Astrocyte (in vitro differentiated cells and primary cell): ENCODE results near the gene METTL2B. TPM values are rescaled to one million over a fixed set of nuclear protein-coding genes. Genes with fewer than 3 reads are reported as not detected.
A peak's percentile ranks its signal among the peaks of the same experiment; 100 is the strongest.
"Not testable (repeated sequence)": the region's sequence is repeated elsewhere in the genome, so short reads cannot be mapped to it uniquely, and the experiment has no call there.

ENCODE experiments used
- DNase-seq: peaks from one replicate; pipeline ENCODE4 v3.0.0-alpha.2; 2010; ENCODE audit warnings: low read depth
- FAIRE-seq: peaks from 2 replicates; lab custom pipeline; 2011; peaks lifted over from hg19 to GRCh38; lab: Jason Lieb, UNC
- H2AFZ ChIP-seq: 2 replicates; pipeline ENCODE4 v1.6.0; 2012; ENCODE audit warnings: low read depth, low read length, inconsistent platforms
- H3K27ac ChIP-seq: 2 replicates; pipeline ENCODE4 v1.5.1; 2011; ENCODE audit warnings: low read depth, low read length, inconsistent platforms
- H3K27me3 ChIP-seq: 2 replicates; pipeline ENCODE4 v1.6.0; 2011; ENCODE audit warnings: low read length, inconsistent platforms; ENCODE audit not compliant: insufficient read depth
- H3K36me3 ChIP-seq: 2 replicates; pipeline ENCODE4 v1.5.1; 2011; ENCODE audit warnings: low read length, inconsistent platforms; ENCODE audit not compliant: insufficient read depth
- H3K4me1 ChIP-seq: 2 replicates; pipeline ENCODE4 v1.5.1; 2011; ENCODE audit warnings: low read length, inconsistent platforms; ENCODE audit not compliant: insufficient read depth
- H3K4me2 ChIP-seq: 2 replicates; pipeline ENCODE4 v1.6.0; 2012; ENCODE audit warnings: low read length, inconsistent platforms
- H3K4me3 ChIP-seq: 2 replicates; pipeline ENCODE4 v1.5.1; 2011; ENCODE audit warnings: low read depth, mild to moderate bottlenecking, low read length, inconsistent platforms; ENCODE audit not compliant: insufficient read depth
- H3K79me2 ChIP-seq: 2 replicates; pipeline ENCODE4 v1.6.0; 2012; ENCODE audit warnings: mild to moderate bottlenecking, low read length, inconsistent platforms; ENCODE audit not compliant: insufficient read depth
- H3K9ac ChIP-seq: 2 replicates; pipeline ENCODE4 v1.6.0; 2012; ENCODE audit warnings: mild to moderate bottlenecking, low read length, inconsistent platforms
- H3K9me3 ChIP-seq: 2 replicates; pipeline ENCODE4 v1.5.1; 2012; ENCODE audit warnings: low read depth, mild to moderate bottlenecking, low read length, inconsistent platforms; ENCODE audit not compliant: insufficient read depth
- H4K20me1 ChIP-seq: 2 replicates; pipeline ENCODE4 v1.6.0; 2012; ENCODE audit warnings: low read length, inconsistent platforms; ENCODE audit not compliant: insufficient read depth
- H3K27ac Mint-ChIP-seq: one replicate; pipeline ENCODE4 v1.8.0; 2021; ENCODE audit warnings: mild to moderate bottlenecking, mixed read lengths; ENCODE audit not compliant: unreplicated experiment
- H3K27me3 Mint-ChIP-seq: one replicate; pipeline ENCODE4 v1.8.0; 2021; ENCODE audit warnings: low read depth, mixed read lengths; ENCODE audit not compliant: unreplicated experiment
- H3K36me3 Mint-ChIP-seq: one replicate; pipeline ENCODE4 v1.8.0; 2021; ENCODE audit warnings: low read depth, mixed read lengths; ENCODE audit not compliant: unreplicated experiment
- H3K4me1 Mint-ChIP-seq: one replicate; pipeline ENCODE4 v1.8.0; 2021; ENCODE audit warnings: low read depth, mixed read lengths; ENCODE audit not compliant: unreplicated experiment
- H3K4me3 Mint-ChIP-seq: one replicate; pipeline ENCODE4 v1.8.0; 2021; ENCODE audit warnings: mild to moderate bottlenecking, moderate library complexity, mixed read lengths; ENCODE audit not compliant: unreplicated experiment
- H3K9me3 Mint-ChIP-seq: one replicate; pipeline ENCODE4 v1.8.0; 2021; ENCODE audit warnings: mild to moderate bottlenecking, mixed read lengths; ENCODE audit not compliant: unreplicated experiment
- total RNA-seq: library from RNA; stranded (reverse); gene quantifications from 2 replicates; pipeline ENCODE4 v1.2.1, GENCODE V29; 2021

METTL2B gene
- total RNA-seq, 1 donor from 2014 or later = 30.8 TPM

- FAIRE-seq, H3K79me2 ChIP-seq, H3K27ac ChIP-seq, H3K9me3 Mint-ChIP-seq, H3K4me1 ChIP-seq, H2AFZ ChIP-seq, H3K36me3 Mint-ChIP-seq, H3K4me3 ChIP-seq, H3K4me2 ChIP-seq, H3K4me3 Mint-ChIP-seq, H4K20me1 ChIP-seq, H3K36me3 ChIP-seq, H3K9me3 ChIP-seq, H3K4me1 Mint-ChIP-seq, DNase-seq, H3K9ac ChIP-seq, H3K27me3 Mint-ChIP-seq, H3K27me3 ChIP-seq: not testable (repeated sequence)
- peak overlapping the region; percentile 12 for H3K27ac Mint-ChIP-seq
Measured at GRCh38 chr7:128506819-128507218, 30.3 kb downstream of the METTL2B start.

GRCh38 chr7:128507321-128507993, 30.9 kb downstream of the METTL2B start:
- H3K27ac Mint-ChIP-seq, H3K36me3 Mint-ChIP-seq, H3K9me3 Mint-ChIP-seq, H3K27me3 Mint-ChIP-seq, FAIRE-seq, H2AFZ ChIP-seq, H3K4me1 ChIP-seq, H3K4me1 Mint-ChIP-seq, DNase-seq, H3K27ac ChIP-seq, H3K9me3 ChIP-seq, H3K27me3 ChIP-seq, H4K20me1 ChIP-seq, H3K4me2 ChIP-seq, H3K4me3 Mint-ChIP-seq, H3K79me2 ChIP-seq, H3K36me3 ChIP-seq, H3K4me3 ChIP-seq, H3K9ac ChIP-seq: not testable (repeated sequence)

GRCh38 chr7:128511692-128512091, 35.1 kb downstream of the METTL2B start:
- H3K36me3 ChIP-seq, H3K4me1 Mint-ChIP-seq, H3K27me3 Mint-ChIP-seq, H3K27ac ChIP-seq, H3K9me3 ChIP-seq, H3K9me3 Mint-ChIP-seq, H3K79me2 ChIP-seq, DNase-seq, FAIRE-seq, H3K27me3 ChIP-seq, H3K36me3 Mint-ChIP-seq, H3K4me2 ChIP-seq, H4K20me1 ChIP-seq, H3K4me3 ChIP-seq, H3K4me1 ChIP-seq, H2AFZ ChIP-seq, H3K4me3 Mint-ChIP-seq, H3K9ac ChIP-seq, H3K27ac Mint-ChIP-seq: not testable (repeated sequence)

- DNase-seq, FAIRE-seq, H2AFZ ChIP-seq: not testable (repeated sequence)
Measured at GRCh38 chr7:128515232-128515631, 38.7 kb downstream of the METTL2B start.

GRCh38 chr7:128517023-128517422, 40.5 kb downstream of the METTL2B start:
- H3K9ac ChIP-seq, H3K4me3 ChIP-seq, H3K36me3 Mint-ChIP-seq, H2AFZ ChIP-seq, H3K36me3 ChIP-seq, FAIRE-seq, DNase-seq, H3K4me3 Mint-ChIP-seq, H3K27me3 Mint-ChIP-seq, H3K27me3 ChIP-seq, H3K27ac Mint-ChIP-seq, H3K9me3 ChIP-seq, H3K79me2 ChIP-seq, H4K20me1 ChIP-seq, H3K4me1 Mint-ChIP-seq, H3K4me1 ChIP-seq, H3K9me3 Mint-ChIP-seq, H3K27ac ChIP-seq, H3K4me2 ChIP-seq: not testable (repeated sequence)

More at GRCh38 chr7:128515232-128515631, 38.7 kb downstream of the METTL2B start:
- H3K36me3 ChIP-seq, H3K36me3 Mint-ChIP-seq, H3K9ac ChIP-seq, H3K27ac Mint-ChIP-seq, H3K9me3 ChIP-seq, H3K27me3 ChIP-seq, H3K4me1 ChIP-seq, H3K4me3 Mint-ChIP-seq, H3K27me3 Mint-ChIP-seq, H4K20me1 ChIP-seq, H3K4me2 ChIP-seq, H3K4me1 Mint-ChIP-seq, H3K79me2 ChIP-seq, H3K9me3 Mint-ChIP-seq, H3K4me3 ChIP-seq, H3K27ac ChIP-seq: not testable (repeated sequence)

- not testable (repeated sequence) for H3K9ac ChIP-seq, FAIRE-seq, H3K27me3 ChIP-seq, H3K4me1 Mint-ChIP-seq, H3K79me2 ChIP-seq, H3K4me2 ChIP-seq, H2AFZ ChIP-seq, H3K27me3 Mint-ChIP-seq, H4K20me1 ChIP-seq, H3K27ac ChIP-seq, H3K4me3 Mint-ChIP-seq, H3K9me3 ChIP-seq, H3K36me3 Mint-ChIP-seq, H3K36me3 ChIP-seq, H3K9me3 Mint-ChIP-seq, H3K4me1 ChIP-seq, H3K4me3 ChIP-seq
- peak; percentile 40 for DNase-seq
- H3K27ac Mint-ChIP-seq = peak overlapping the region; percentile 69
Measured at GRCh38 chr7:128523226-128523931, 46.8 kb downstream of the METTL2B start.
